NCI-H2081 treated with DMSO at 0.1 percent for 48 hours (cell line): ENCODE results near the gene KCNS1.

Experiments
- DNase-seq: peaks from one replicate; lab custom pipeline; 2025; lab: John Stamatoyannopoulos, UW

The KCNS1 gene

GRCh38 chr20:45049438-45049837 is 51.5 kb downstream of the KCNS1 start:
- DNase-seq, result no peak

- no peak for DNase-seq
These were observed 53.3 kb downstream of the KCNS1 start for GRCh38 chr20:45047581-45048119.

DNA sequence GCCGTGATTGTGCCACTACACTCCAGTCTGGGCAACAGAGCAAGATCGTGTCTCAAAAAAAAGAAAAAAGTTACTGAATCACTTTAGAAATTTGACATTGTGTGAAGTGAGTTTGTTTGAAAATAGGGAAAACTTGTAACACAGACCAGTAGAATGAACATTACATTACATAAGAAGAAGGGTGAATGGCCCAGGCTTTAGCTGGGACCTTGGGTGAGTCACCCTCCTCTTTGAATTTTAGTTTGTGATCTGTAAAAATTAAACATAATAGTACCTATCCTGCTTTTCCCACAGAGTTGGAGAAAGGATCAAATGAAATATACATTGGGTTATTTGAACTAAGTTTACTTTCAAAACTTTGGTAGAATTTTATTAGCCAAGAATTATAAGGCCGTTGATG is 56.3 kb downstream of the KCNS1 start:
- no peak for DNase-seq

DNA sequence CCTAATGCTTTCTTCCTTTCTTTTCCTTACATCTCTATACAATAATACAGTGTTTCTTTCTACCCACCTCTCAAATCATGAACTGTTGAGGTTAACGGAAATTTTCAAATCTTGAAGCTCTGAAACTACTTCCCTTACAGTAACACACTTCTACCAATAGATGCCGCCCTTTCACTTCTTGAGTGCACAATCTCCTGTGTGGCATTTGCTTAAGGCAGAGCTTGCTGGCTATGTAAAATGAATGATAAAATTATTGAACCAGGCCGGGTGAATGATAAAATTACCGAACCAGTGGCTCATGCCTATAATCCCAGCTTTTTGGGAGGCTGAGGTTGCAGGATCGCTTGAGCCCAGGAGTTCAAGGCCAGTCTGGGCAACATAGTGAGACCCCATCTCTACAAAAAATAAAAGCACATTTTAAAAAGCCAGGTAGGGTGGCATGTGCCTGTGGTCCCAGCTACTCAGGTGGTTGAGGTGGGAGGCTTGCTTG is 56.8 kb downstream of the KCNS1 start:
- DNase-seq, result no peak

GRCh38 chr20:45042978-45043377 is 57.9 kb downstream of the KCNS1 start:
- DNase-seq, result no peak
